Forelimb muscle (tissue), 1 donor: ENCODE results near the gene SREK1. TPM values are rescaled to one million over a fixed set of nuclear protein-coding genes. Genes with fewer than 3 reads are reported as not detected.
A peak's percentile ranks its signal among the peaks of the same experiment; 100 is the strongest.
"Not testable (repeated sequence)": the region's sequence is repeated elsewhere in the genome, so short reads cannot be mapped to it uniquely, and the experiment has no call there.

ENCODE experiments used
- DNase-seq: peaks from one replicate; pipeline ENCODE4 v3.0.0-alpha.2; 2013; ENCODE audit warnings: low read depth
- polyA plus RNA-seq: library from polyadenylated mRNA; unstranded; fragments of 120-200 nt; gene quantifications from one replicate; pipeline ENCODE4 v1.2.1, GENCODE V29; 2013; ENCODE audit not compliant: insufficient read length

The SREK1 gene
- polyA plus RNA-seq, result 86.9 TPM

- DNase-seq, result peak; percentile 88
Measured at GRCh38 chr5:66144074-66144833, at the start of gene SREK1. SREK1 (plus strand) TSS chr5:66144300; CDS start chr5:66144377, 77 bp downstream.

- no peak for DNase-seq
Measured at GRCh38 chr5:66100851-66101250, 43.2 kb upstream of the SREK1 start.

- DNase-seq, result no peak
Measured at GRCh38 chr5:66113160-66113559, 30.9 kb upstream of the SREK1 start.

GRCh38 chr5:66118304-66118703 is 25.8 kb upstream of the SREK1 start:
- no peak for DNase-seq

GRCh38 chr5:66122379-66123034 is 21.6 kb upstream of the SREK1 start:
- DNase-seq, result no peak

- DNase-seq, result no peak
Measured at GRCh38 chr5:66129144-66129543, 15.0 kb upstream of the SREK1 start.

GRCh38 chr5:66130493-66130892 is 13.6 kb upstream of the SREK1 start:
- no peak for DNase-seq

- DNase-seq, result no peak
Measured at GRCh38 chr5:66134407-66134861, 9.7 kb upstream of the SREK1 start.

GRCh38 chr5:66136053-66136452 is 8.0 kb upstream of the SREK1 start:
- no peak for DNase-seq

GRCh38 chr5:66136944-66137343 is 7.2 kb upstream of the SREK1 start:
- DNase-seq, result not testable (repeated sequence)

- DNase-seq, result no peak
Measured at GRCh38 chr5:66138637-66139317, 5.3 kb upstream of the SREK1 start.

- no peak for DNase-seq
Measured at GRCh38 chr5:66139318-66139712, 4.8 kb upstream of the SREK1 start.

GRCh38 chr5:66142417-66142816 is 1.7 kb upstream of the SREK1 start:
- DNase-seq, result no peak

- no peak for DNase-seq
Measured at GRCh38 chr5:66143473-66144073, 527 bp upstream of the SREK1 start.

- DNase-seq, result peak; percentile 45
Measured at GRCh38 chr5:66144834-66145390, 812 bp downstream of the SREK1 start.

GRCh38 chr5:66145737-66146136 is 1.6 kb downstream of the SREK1 start:
- DNase-seq, result no peak

GRCh38 chr5:66149950-66150349 is 5.8 kb downstream of the SREK1 start:
- no peak for DNase-seq

GRCh38 chr5:66151030-66151429 is 6.9 kb downstream of the SREK1 start:
- no peak for DNase-seq

- DNase-seq, result no peak
Measured at GRCh38 chr5:66151491-66151890, 7.4 kb downstream of the SREK1 start.

- DNase-seq, result no peak
Measured at GRCh38 chr5:66157046-66157445, 12.9 kb downstream of the SREK1 start.

GRCh38 chr5:66161356-66161755 is 17.3 kb downstream of the SREK1 start:
- no peak for DNase-seq
